ENCODE data around the gene TAPT1.

The TAPT1 gene

GRCh38 chr4:16133406-16133805, 92.9 kb downstream of the TAPT1 start:
- no peak for DNase-seq (ENCODE audit: low read depth)

GRCh38 chr4:16131293-16131692, 95.0 kb downstream of the TAPT1 start:
- no peak for DNase-seq (ENCODE audit: low read depth)

- no peak for DNase-seq (ENCODE audit: low read depth)
Measured at GRCh38 chr4:16129336-16129735, 96.9 kb downstream of the TAPT1 start.

- DNase-seq (ENCODE audit: low read depth): no peak
Measured at GRCh38 chr4:16126714-16127113, 99.6 kb downstream of the TAPT1 start.

GRCh38 chr4:16125571-16126445, 100.5 kb downstream of the TAPT1 start:
- no peak for DNase-seq (ENCODE audit: low read depth)

DNA sequence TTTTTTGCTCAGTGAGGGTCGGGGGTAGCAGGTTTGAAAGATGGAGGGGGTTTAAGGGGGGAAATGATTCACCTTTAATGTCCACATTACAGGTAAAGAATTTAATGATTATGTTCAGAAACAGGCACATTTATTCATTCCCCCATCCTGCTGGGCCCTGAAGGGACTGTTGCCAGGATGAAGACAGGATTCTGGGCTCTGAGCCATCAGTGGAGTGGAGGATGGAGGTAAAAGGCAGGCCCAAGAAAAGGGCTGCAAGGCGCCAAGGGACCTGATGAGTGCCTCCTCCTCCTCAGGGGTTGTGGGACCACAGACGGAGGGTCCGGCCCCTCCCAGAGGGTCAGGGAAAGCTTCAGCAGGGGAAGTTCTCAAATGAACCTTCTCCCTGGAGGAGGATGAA, 102.0 kb downstream of the TAPT1 start:
- DNase-seq (ENCODE audit: low read depth): no peak

DNA sequence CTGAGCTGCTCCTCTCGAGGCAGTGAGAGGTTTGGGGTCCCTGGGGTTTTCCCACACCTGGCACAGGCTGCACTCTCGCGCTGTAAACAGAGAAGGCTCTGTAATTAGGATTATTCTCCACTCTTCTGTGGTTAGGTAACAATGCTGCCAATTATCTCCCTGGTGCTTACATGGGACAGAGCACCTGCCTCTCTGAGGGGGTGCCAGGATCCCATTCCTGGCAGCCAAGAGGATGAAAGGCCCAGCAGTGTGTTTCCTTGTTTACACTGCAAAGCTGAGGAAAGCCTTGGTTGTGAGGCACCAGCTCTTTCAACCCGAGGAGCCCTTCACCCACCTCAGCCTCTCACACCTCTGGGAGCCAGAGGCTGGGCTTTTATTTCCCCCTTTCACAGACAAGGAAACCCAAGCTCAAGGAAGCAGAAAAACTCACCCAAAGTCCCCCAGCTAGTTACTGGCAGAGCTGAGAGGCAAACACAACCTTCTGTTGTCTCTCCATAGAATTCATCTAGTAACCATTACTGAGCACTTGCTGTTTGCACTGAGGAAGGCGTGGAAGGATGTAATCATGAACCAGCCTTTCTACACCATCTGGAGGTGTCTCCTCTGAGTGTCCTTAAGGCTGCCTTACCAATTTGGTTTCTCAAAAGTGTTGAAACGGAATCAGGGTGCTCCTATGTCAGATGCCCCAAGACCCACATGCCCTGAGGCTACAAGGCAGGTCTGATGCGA, 102.8 kb downstream of the TAPT1 start:
- DNase-seq (ENCODE audit: low read depth): no peak

- DNase-seq (ENCODE audit: low read depth): no peak
Measured at GRCh38 chr4:16122784-16123183, 103.5 kb downstream of the TAPT1 start.

- no peak for DNase-seq (ENCODE audit: low read depth)
Measured at GRCh38 chr4:16122308-16122711, 104.0 kb downstream of the TAPT1 start.

- DNase-seq (ENCODE audit: low read depth): no peak
Measured at GRCh38 chr4:16120720-16121119, 105.6 kb downstream of the TAPT1 start.

- DNase-seq (ENCODE audit: low read depth): no peak
Measured at GRCh38 chr4:16119981-16120380, 106.3 kb downstream of the TAPT1 start.

GRCh38 chr4:16118090-16118489, 108.2 kb downstream of the TAPT1 start:
- DNase-seq (ENCODE audit: low read depth): no peak

DNA sequence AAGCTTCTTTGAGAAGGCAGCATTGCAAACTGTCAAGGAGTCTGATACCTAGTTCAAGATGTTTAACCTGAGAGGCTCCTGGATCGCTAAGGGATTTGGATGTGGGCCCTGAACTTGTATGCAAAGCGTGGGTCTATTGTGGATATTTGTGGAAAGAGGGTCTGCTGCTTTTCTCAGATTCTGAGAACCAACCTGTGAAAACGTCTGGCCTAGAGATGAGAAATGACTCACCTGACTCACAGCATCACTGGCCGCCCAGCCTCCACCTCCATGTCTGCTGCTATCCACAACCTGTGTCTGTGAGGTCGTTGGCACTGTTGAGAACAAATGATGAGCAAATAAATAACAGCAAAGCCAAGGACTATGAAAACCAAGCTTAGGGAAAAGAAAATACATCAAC, 109.1 kb downstream of the TAPT1 start:
- DNase-seq (ENCODE audit: low read depth): no peak

GRCh38 chr4:16116493-16116990, 109.7 kb downstream of the TAPT1 start:
- no peak for DNase-seq (ENCODE audit: low read depth)

GRCh38 chr4:16116019-16116418, 110.3 kb downstream of the TAPT1 start:
- no peak for DNase-seq (ENCODE audit: low read depth)

DNA sequence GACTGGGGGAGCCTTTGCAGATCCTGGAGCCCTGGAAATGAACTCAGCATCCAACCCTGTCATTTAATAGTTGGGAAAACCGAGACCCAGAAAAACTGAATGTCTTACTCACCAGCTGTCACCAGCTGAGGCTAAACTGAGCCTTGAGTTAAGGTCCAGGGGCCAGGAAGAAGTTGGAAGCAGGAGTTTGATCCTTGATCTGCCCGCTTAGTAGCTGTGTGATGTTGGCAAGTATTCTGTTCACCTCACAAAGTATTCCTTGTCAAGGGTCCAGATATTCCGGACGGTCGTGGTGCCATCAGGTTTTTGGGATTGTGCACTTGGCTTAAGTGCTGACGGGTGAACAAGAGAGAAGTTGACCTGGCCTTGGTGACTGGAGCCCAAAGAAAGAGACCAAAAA, 111.7 kb downstream of the TAPT1 start:
- no peak for DNase-seq (ENCODE audit: low read depth)

GRCh38 chr4:16113741-16114140, 112.5 kb downstream of the TAPT1 start:
- no peak for DNase-seq (ENCODE audit: low read depth)

GRCh38 chr4:16111533-16111932, 114.7 kb downstream of the TAPT1 start:
- no peak for DNase-seq (ENCODE audit: low read depth)

DNA sequence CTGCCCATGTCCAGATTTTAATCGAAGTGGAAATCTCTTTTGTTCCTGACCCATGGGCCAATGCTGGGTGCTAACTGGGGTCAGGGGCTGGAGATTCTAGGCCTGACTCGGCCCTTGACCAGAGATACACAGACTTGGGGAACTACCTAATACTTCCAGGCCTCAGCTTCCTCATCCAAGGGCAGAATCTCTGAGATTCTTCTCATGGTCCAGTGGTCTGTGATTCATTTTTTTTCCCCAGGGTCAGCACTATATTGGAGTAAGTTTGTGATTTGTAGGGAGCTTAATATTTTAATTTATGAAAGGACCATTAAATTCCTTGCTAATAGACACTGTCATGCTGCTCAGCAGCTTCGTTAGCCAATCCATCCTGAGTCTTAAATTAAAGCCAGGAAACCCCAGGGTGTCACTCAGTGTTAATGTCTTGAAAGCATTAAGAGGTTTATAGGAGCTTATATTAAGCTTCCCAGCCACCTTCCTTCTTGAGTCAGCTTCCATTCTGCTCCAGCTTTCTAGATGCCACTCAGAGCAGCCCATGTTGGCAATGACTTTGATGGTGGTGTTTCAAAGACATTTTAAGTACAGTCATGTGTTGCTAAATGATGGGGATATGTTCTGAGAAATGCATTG, 115.5 kb downstream of the TAPT1 start:
- DNase-seq (ENCODE audit: low read depth): no peak
